GM12875 (cell line): Measurements from ENCODE around the gene RPL35.
"Not testable (repeated sequence)": the region's sequence is repeated elsewhere in the genome, so short reads cannot be mapped to it uniquely, and the experiment has no call there.

Source experiments
- H3K4me3 ChIP-seq: one replicate; pipeline ENCODE4 v1.5.1; 2011; ENCODE audit warnings: low read depth, low read length, control low read depth
- TF ChIP-seq, protein P1 (sequence below): IDR thresholded peaks from 2 replicates; pipeline ENCODE4 v1.5.1; 2011; ENCODE audit warnings: low read depth, mild to moderate bottlenecking, control low read depth, inconsistent platforms, low read length, moderate library complexity, borderline replicate concordance; ENCODE audit not compliant: insufficient read depth

RPL35 gene

GRCh38 chr9:124841075-124841821 lies 20.5 kb downstream of the RPL35 start:
- TF ChIP-seq, protein P1, sequence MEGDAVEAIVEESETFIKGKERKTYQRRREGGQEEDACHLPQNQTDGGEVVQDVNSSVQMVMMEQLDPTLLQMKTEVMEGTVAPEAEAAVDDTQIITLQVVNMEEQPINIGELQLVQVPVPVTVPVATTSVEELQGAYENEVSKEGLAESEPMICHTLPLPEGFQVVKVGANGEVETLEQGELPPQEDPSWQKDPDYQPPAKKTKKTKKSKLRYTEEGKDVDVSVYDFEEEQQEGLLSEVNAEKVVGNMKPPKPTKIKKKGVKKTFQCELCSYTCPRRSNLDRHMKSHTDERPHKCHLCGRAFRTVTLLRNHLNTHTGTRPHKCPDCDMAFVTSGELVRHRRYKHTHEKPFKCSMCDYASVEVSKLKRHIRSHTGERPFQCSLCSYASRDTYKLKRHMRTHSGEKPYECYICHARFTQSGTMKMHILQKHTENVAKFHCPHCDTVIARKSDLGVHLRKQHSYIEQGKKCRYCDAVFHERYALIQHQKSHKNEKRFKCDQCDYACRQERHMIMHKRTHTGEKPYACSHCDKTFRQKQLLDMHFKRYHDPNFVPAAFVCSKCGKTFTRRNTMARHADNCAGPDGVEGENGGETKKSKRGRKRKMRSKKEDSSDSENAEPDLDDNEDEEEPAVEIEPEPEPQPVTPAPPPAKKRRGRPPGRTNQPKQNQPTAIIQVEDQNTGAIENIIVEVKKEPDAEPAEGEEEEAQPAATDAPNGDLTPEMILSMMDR, result no peak
- no peak overlapping the region for H3K4me3 ChIP-seq

- TF ChIP-seq, protein P1, result peak; percentile 36; the same call in 1 of the 2 replicates
- H3K4me3 ChIP-seq, result no peak overlapping the region
Observed at GRCh38 chr9:124840300-124840833, 21.4 kb downstream of the RPL35 start.

DNA sequence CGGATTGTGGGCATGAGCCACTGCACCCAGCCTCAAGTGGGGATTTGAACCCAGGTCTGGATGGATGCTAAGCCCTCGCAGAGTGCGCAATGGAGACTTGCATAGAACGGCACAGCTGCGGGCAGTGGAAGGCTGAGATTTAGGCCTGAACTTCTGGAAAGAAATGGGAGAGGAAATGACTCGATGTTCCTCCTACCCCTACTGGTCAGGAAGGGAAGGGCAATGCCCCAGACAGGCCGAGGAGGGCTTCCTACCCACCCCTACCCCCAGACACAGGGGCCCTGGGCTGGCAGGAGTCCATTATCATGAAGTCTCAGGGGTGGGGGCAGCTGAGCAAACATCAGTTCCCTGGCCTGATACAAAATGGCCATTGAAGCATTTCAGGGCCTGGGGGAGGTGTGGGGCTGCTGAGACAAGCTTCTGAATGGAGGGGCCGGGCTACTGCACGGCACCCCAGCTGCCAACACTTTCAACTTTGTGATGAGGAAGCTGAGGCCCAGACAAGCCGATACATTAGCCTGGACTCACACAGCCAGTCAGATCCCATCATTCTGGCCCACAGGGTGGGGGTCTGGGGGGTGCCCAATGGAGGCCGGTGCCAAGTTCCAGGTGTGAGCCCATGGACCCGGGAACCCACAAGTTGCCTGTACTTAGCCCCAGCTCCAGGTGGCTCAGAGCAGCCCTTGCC lies 22.0 kb downstream of the RPL35 start:
- TF ChIP-seq, protein P1, result peak; percentile 53; the same call in 1 of the 2 replicates
- H3K4me3 ChIP-seq, result no peak overlapping the region

- not testable (repeated sequence) for H3K4me3 ChIP-seq
Observed at GRCh38 chr9:124838567-124839275, 23.0 kb downstream of the RPL35 start.

DNA sequence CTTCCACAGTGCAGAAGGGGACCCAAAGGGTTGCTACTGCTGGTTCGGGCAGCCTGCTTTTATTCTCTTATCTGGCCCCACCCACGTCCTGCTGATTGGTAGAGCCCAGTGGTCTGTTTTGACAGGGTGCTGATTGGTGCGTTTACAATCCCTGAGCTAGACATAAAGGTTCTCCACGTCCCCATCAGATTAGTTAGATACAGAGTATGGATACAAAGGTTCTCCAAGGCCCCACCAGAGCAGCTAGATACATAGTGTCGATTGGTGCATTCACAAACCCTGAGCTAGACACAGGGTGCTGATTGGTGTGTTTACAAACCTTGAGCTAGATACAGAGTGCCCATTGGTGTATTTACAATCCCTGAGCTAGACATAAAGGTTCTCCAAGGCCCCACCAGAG lies 23.6 kb downstream of the RPL35 start:
- H3K4me3 ChIP-seq, result not testable (repeated sequence)

DNA sequence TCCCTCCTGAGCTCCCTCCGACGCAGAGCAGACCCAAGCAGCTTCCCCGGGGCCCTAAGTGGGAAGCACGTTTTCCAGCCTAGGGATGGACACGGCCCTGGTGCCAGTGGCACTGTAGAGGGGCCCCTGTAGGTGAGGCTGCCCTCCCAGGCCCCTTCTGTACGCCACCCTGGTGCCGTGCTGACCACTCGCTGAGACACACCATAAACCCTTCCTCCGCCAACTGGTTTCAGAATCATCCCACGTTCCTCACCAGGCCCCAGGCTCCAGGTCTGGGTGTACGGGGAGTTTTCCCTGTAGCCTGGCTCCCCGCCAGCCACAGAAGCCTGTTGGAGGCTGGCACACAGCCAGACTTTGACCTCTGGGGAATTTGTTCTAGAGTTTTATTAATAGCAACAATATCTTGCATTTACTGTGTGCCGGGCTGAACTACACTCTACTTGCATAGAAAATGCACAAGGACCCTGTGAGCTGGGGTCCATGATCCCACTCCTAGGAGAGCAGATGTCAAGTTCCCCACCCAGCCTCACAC lies 26.7 kb downstream of the RPL35 start:
- TF ChIP-seq, protein P1, result no peak
- H3K4me3 ChIP-seq, result no peak overlapping the region

- TF ChIP-seq, protein P1, result no peak
- no peak overlapping the region for H3K4me3 ChIP-seq
Observed at GRCh38 chr9:124834591-124834990, 27.2 kb downstream of the RPL35 start.
